Panc1 (cell line): ENCODE measurements around the gene GNAT2.

Experiments
- CTCF ChIP-seq: fragments of 450-650 bp; IDR thresholded peaks from 2 replicates; pipeline ENCODE4 v1.5.1; 2017; ENCODE audit warnings: mild to moderate bottlenecking
- POLR2AphosphoS5 ChIP-seq: IDR thresholded peaks from 2 replicates; pipeline ENCODE4 v1.6.1; 2012; ENCODE audit warnings: mild to moderate bottlenecking, low read depth, low read length, moderate library complexity
- REST ChIP-seq, 2 experiments: IDR thresholded peaks; 2 replicates each; pipeline ENCODE4 v1.6.1; 2011 to 2012; ENCODE audit warnings: low read depth in 2 of 2, control low read depth in 1 of 2, low read length in 1 of 2, mild to moderate bottlenecking in 1 of 2, moderate library complexity in 1 of 2; ENCODE audit not compliant: insufficient read depth in 1 of 2
- SIN3A ChIP-seq: IDR thresholded peaks from 2 replicates; pipeline ENCODE4 v1.6.1; 2012; ENCODE audit warnings: low read depth, mild to moderate bottlenecking, low read length, moderate library complexity, borderline replicate concordance; ENCODE audit not compliant: insufficient read depth
- TCF7L2 ChIP-seq: IDR thresholded peaks from 2 replicates; pipeline ENCODE4 v1.6.1; 2011; ENCODE audit warnings: mild to moderate bottlenecking, low read depth, low read length, inconsistent platforms

DNA sequence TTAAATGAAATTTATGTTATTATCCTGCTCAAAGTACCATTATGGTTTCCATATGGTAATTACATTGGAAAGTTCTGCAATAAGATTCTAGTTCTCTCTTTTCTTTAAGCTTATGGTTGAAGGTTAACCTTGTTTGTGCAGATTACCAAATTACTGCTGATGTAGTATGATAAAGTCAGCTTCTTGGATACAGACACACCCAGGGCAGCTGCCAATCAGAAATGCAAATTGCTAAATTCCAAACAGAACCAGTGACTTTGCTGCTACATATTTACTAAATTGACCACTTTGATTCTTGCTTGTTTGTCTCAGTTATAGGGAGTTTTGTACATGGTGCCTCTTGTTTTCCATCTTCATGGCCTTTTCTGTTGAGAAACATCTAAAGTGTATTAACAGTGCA, 26.5 kb downstream of the GNAT2 start:
- TF ChIP-seq CTCF (no peak), SIN3A (no peak), POLR2AphosphoS5 (no peak), REST (IDR thresholded peaks at IDR 0.05; ENCODE audit: insufficient read depth in 1 of 2, low read depth in 2 of 2, low read length in 1 of 2) (no peak), TCF7L2 (no peak)
